OCI-LY3 (cell line): ENCODE results near the gene CRTAC1.

Experiments
- CTCF ChIP-seq: fragments of 200-600, 300-600 bp; sonication (generic); IDR thresholded peaks from 2 replicates; pipeline ENCODE4 v1.5.1; 2014; ENCODE audit warnings: antibody characterized with exemption, low read length, low read depth
- EZH2phosphoT487 ChIP-seq: fragments of 200-600 bp; shearing (Covaris generic); IDR thresholded peaks from 2 replicates; pipeline ENCODE4 v1.6.1; 2018; ENCODE audit warnings: antibody characterized with exemption, mixed run types, low read depth

- no peak for TF ChIP-seq CTCF
- TF ChIP-seq EZH2phosphoT487, result no peak
Observed at GRCh38 chr10:97870990-97871389, 159.4 kb downstream of the CRTAC1 start.
